Kidney epithelial cell (primary cell): ENCODE measurements around the gene GAS6. TPM values are rescaled to one million over a fixed set of nuclear protein-coding genes. Genes with fewer than 3 reads are reported as not detected.

Experiments
- DNase-seq: peaks from one replicate; pipeline ENCODE4 v3.0.0-alpha.2; 2010; ENCODE audit warnings: low read depth
- H3K27me3 ChIP-seq: 2 replicates; pipeline ENCODE4 v1.6.0; 2011; ENCODE audit warnings: low read length; ENCODE audit not compliant: control insufficient read depth, insufficient read depth
- H3K36me3 ChIP-seq: 2 replicates; pipeline ENCODE4 v1.5.1; 2011; ENCODE audit warnings: low read length; ENCODE audit not compliant: control insufficient read depth, insufficient read depth
- H3K4me3 ChIP-seq: 2 replicates; pipeline ENCODE4 v1.5.1; 2011; ENCODE audit warnings: low read depth, mild to moderate bottlenecking, control low read depth, low read length
- total RNA-seq: library from RNA; depleted of rRNA; stranded (reverse); fragments of >200 nt; gene quantifications from 2 replicates; pipeline ENCODE4 v1.2.3, GENCODE V29; 2015
- TF ChIP-seq, protein P1 (sequence below): IDR thresholded peaks from 2 replicates; pipeline ENCODE4 v1.5.1; 2011; ENCODE audit warnings: mild to moderate bottlenecking, moderate library complexity, low read length, control low read depth, inconsistent platforms; ENCODE audit not compliant: insufficient read depth, poor library complexity, severe bottlenecking

GAS6 gene
- total RNA-seq, 1 donor from 2014 or later: 99.6 TPM

DNA sequence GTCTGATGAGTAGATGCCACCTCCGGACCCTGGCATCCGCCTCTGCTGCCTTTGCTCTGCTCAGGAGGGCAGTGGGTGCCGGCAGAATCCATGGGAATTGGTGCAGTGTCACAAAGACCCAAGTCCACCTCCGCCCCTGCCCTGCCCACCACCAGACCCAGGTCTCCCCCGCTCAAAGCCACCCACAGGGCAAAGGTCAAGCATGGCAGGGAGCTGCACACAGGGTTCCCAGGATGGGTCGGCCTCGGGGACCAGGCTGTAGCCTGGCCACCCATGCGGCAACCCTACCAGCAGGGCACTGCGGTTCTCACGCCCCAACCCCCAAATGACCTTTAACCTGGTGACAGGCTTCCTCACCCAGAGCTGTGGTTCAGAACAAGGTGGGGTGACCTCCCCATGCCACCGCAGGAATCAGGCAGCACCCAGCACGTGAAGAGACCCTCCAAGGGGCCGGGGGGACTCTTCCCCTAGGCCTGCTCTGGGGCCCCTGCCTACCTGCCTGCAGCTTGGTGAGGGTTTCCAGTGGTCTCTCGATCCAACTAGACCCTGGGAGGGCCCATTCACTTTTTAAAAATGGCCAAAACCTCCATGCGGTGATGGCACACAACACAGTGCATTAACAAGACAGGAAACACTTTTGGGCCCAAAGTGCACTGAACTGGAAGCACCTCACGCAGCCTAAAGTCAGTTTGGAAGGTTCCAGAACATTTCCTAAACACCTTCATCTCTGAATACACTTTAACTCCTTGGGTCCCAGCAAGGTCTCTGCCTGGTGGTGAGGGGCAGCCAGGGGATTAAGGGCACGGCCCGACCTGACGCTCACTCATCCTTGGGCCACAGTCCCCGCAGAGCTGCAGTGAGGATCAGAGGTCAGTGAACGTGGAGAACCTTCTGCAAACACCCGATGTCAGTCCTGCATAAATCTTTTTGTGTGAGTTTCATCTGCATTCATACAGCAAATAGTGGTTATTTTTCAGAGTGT, 11.0 kb downstream of the GAS6 start:
- DNase-seq: no peak
- no peaks in the 10 kb centered on the region for H3K36me3 ChIP-seq

DNA sequence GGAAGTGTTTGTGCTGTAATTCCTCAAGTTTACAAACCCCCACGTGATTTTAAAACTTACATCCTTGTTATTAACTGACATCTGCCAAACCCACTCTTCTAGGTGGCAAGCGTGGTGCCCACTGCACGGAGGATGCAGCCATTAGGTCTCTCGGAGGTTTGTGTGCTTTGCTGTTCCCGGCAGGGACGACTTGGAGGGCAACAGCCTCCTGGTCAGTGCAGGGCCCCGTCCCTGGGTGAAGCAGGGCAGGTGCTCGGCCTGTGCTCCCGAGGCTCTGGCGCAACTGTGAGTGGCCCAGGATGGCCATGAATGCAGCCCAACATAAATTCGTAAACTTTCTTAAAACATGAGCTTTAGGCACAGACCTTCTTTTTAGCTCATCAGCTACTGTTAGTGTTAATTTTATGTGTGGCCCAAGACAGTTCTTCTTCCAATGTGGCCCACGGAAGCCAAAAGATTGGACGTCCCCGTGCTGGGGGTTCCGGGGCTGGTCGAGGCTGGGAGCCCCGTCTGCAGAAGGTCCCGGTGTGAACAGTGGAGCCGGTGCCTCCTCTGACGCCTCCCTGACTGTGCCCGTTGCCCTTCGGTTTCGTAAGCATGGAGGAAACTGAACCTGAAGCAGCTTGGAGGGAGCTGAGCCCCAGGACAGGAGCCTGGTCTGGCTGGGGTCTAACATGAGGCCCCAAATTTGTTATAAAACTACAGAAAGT, 11.9 kb downstream of the GAS6 start:
- no peak for DNase-seq
- Histone ChIP-seq H3K36me3 (no peaks in the 10 kb centered on the region), H3K27me3 (no peaks in the 10 kb centered on the region), H3K4me3 (no peak overlapping the region)
- TF ChIP-seq, protein P1, sequence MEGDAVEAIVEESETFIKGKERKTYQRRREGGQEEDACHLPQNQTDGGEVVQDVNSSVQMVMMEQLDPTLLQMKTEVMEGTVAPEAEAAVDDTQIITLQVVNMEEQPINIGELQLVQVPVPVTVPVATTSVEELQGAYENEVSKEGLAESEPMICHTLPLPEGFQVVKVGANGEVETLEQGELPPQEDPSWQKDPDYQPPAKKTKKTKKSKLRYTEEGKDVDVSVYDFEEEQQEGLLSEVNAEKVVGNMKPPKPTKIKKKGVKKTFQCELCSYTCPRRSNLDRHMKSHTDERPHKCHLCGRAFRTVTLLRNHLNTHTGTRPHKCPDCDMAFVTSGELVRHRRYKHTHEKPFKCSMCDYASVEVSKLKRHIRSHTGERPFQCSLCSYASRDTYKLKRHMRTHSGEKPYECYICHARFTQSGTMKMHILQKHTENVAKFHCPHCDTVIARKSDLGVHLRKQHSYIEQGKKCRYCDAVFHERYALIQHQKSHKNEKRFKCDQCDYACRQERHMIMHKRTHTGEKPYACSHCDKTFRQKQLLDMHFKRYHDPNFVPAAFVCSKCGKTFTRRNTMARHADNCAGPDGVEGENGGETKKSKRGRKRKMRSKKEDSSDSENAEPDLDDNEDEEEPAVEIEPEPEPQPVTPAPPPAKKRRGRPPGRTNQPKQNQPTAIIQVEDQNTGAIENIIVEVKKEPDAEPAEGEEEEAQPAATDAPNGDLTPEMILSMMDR: no peak

More for the DNA sequence above, 11.0 kb downstream of the GAS6 start:
- no peaks in the 10 kb centered on the region for H3K27me3 ChIP-seq
- H3K4me3 ChIP-seq: no peak overlapping the region
- TF ChIP-seq, protein P1: no peak

DNA sequence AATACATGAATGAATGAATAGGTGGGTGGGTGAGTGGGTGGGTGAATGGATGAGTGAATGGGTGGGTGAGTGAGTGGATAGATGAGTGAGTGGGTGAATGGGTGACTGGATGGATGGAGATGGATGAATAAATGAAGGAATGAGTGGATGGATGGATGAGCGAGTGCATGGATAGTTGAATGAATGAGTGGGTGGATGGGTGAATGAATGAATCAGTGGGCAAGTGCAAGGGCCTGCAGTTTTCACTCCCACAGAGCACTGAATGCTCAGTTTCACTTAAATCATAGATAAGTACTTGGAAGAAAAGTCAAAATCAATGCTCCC, 12.4 kb downstream of the GAS6 start:
- Histone ChIP-seq H3K27me3 (no peaks in the 10 kb centered on the region), H3K36me3 (no peaks in the 10 kb centered on the region), H3K4me3 (no peak overlapping the region)
- no peak for DNase-seq
- TF ChIP-seq, protein P1: no peak

DNA sequence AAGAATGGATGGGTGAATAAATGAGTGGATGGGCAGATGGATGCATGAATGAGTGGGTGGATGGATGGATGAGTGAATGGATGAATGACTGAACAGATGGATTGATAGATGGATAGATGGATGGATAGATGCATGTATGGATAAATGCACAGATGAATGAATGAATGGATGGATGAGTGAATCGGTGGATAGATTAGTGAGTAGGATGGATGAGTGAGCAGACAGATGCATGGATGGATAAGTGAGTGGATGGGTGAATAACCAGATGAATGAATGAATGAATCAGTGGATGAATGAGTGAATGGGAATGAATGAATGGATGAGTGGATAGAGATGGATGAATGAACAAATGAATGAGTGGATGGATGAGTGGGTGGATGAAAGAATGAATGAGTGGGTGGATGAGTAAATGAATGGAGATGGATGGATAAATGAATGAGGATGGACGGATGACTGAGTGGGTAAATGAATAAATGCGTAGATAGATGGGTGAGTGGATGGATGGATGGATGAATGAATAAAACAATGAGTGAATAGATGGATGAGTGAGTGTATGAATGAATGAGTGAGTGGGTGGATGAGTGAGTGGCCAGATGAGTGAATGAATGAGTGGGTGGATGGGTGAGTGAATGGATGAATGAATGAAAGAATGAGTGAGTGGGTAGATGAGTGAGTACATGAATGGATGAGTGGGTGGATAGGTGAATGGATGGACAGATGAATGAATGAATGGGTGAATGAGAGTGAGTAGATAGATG, 13.0 kb downstream of the GAS6 start:
- H3K36me3 ChIP-seq: no peaks in the 10 kb centered on the region
- no peaks in the 10 kb centered on the region for H3K27me3 ChIP-seq
- H3K4me3 ChIP-seq: no peak overlapping the region
- no peak for DNase-seq
- TF ChIP-seq, protein P1: no peak

DNA sequence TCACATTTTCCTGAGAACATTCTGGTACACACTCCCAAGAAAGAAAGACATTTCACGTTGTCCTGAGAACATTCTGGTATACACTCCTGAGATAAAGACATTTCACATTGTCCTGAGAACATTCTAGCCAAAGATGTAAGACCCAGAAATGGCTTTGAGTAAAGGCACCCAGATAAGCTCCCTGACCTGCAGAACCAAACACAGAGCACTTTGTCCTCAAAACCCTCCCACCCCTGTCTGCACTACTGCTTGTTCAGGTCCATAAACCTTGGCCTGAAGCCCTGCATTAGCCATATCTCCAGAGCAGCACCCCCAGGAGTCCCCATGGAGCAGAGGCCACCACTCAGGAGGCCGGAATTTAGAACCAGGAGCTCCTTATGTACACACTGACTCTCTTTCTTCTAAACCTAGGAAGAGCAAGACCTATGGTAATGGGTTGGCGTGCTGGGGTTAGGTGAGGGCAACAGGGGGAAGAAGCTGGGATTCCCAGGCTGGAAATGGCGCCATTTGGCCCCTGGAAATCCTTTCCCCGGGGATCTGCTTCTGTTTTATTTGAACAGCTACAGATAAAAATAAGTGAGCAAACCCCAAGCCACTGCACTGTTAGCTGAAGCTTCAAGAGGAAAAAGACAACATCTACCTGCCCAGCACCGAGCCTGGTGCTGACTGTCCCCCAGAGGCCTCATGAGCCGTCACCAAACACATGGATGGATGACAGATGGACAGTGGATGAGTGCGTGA, 13.7 kb downstream of the GAS6 start:
- DNase-seq: no peak

More for the DNA sequence above, 13.7 kb downstream of the GAS6 start:
- no peak overlapping the region for H3K4me3 ChIP-seq
- H3K27me3 ChIP-seq: no peaks in the 10 kb centered on the region
- no peaks in the 10 kb centered on the region for H3K36me3 ChIP-seq
- TF ChIP-seq, protein P1: no peak
